Measurements from ENCODE around the gene IQCM. TPM values are rescaled to one million over a fixed set of nuclear protein-coding genes. Genes with fewer than 3 reads are reported as not detected.

Gene IQCM
- total RNA-seq, 4 donors from 2014 or later, result 0.48 TPM; not detected in 3

DNA sequence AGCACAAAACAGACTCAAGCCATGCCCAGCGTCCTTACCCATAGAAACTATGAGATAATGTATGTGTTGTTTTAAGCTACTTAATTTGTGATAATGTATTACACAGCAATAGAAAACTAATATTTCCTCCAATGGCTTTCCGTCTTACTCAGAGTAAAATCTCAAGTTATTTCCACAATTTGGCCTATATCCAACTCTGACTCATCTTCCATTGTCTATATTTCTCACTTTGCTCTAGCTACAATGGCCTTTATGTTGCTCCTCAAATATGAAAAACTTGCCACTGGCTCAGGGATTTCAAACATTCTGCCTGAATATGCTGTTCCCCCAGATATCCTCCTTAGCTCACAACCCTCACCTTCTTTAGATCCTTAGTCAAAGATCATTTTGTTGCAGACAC lies 31.6 kb downstream of the IQCM start:
- H3K36me3 ChIP-seq, result no peaks in the 10 kb centered on the region
- H3K4me1 ChIP-seq, result no peaks in the 10 kb centered on the region
- TF ChIP-seq, protein P1, sequence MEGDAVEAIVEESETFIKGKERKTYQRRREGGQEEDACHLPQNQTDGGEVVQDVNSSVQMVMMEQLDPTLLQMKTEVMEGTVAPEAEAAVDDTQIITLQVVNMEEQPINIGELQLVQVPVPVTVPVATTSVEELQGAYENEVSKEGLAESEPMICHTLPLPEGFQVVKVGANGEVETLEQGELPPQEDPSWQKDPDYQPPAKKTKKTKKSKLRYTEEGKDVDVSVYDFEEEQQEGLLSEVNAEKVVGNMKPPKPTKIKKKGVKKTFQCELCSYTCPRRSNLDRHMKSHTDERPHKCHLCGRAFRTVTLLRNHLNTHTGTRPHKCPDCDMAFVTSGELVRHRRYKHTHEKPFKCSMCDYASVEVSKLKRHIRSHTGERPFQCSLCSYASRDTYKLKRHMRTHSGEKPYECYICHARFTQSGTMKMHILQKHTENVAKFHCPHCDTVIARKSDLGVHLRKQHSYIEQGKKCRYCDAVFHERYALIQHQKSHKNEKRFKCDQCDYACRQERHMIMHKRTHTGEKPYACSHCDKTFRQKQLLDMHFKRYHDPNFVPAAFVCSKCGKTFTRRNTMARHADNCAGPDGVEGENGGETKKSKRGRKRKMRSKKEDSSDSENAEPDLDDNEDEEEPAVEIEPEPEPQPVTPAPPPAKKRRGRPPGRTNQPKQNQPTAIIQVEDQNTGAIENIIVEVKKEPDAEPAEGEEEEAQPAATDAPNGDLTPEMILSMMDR (IDR thresholded peaks at IDR 0.05), result no peak
- no peak for TF ChIP-seq POLR2A (IDR thresholded peaks at IDR 0.05)
- H3K27me3 ChIP-seq, result no peaks in the 10 kb centered on the region
- intact Hi-C loops (cut with DNase I; ENCODE audit: low total_unique reads), result no loop called here
- no peak for DNase-seq
- H3K27ac ChIP-seq, result no peak overlapping the region
- H3K9me3 ChIP-seq, result no peaks in the 10 kb centered on the region
- H3K4me3 ChIP-seq, result no peak overlapping the region

DNA sequence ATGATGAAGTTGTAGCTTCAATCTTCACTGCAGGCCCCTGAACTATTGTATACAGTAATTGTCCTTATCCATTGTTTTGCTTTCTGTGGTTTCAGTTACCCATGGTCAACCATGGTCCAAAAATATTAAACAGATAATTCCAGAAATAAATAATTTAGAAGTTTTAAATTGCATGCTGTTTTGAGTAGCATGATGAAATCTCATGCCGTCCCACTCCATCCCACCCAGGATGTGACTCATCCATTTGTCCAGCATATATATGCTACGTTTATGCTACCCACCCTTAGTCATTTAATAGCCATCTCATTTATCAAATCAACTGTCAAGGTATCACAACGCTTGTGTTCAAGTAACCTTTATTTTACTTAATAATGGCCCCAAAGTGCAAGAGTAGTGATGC lies 34.5 kb downstream of the IQCM start:
- Histone ChIP-seq H3K9me3 (no peaks in the 10 kb centered on the region), H3K36me3 (no peaks in the 10 kb centered on the region), H3K4me1 (no peaks in the 10 kb centered on the region), H3K27me3 (no peaks in the 10 kb centered on the region), H3K4me3 (no peak overlapping the region), H3K27ac (no peak overlapping the region)
- intact Hi-C loops (cut with DNase I; ENCODE audit: low total_unique reads), result no loop called here
- DNase-seq, result no peak
- TF ChIP-seq, protein P1 (IDR thresholded peaks at IDR 0.05), result no peak
- TF ChIP-seq POLR2A (IDR thresholded peaks at IDR 0.05), result no peak

- intact Hi-C loops (cut with DNase I; ENCODE audit: low total_unique reads), result no loop called here
- no peaks in the 10 kb centered on the region for H3K4me1 ChIP-seq
- no peaks in the 10 kb centered on the region for H3K9me3 ChIP-seq
- no peak for DNase-seq
- no peaks in the 10 kb centered on the region for H3K27me3 ChIP-seq
- no peak for TF ChIP-seq POLR2A (IDR thresholded peaks at IDR 0.05)
- TF ChIP-seq, protein P1 (IDR thresholded peaks at IDR 0.05), result no peak
- no peaks in the 10 kb centered on the region for H3K36me3 ChIP-seq
- no peak overlapping the region for H3K27ac ChIP-seq
- no peak overlapping the region for H3K4me3 ChIP-seq
These were observed 47.2 kb downstream of the IQCM start for GRCh38 chr4:149768477-149768876.

- H3K27ac ChIP-seq, result no peak overlapping the region
- no peaks in the 10 kb centered on the region for H3K9me3 ChIP-seq
- intact Hi-C loops (cut with DNase I; ENCODE audit: low total_unique reads), result no loop called here
- no peaks in the 10 kb centered on the region for H3K27me3 ChIP-seq
- H3K4me3 ChIP-seq, result no peak overlapping the region
- TF ChIP-seq, protein P1 (IDR thresholded peaks at IDR 0.05), result no peak
- no peak for TF ChIP-seq POLR2A (IDR thresholded peaks at IDR 0.05)
- H3K4me1 ChIP-seq, result no peaks in the 10 kb centered on the region
- H3K36me3 ChIP-seq, result no peaks in the 10 kb centered on the region
- DNase-seq, result no peak
These were observed 49.5 kb downstream of the IQCM start for GRCh38 chr4:149766135-149766534.

DNA sequence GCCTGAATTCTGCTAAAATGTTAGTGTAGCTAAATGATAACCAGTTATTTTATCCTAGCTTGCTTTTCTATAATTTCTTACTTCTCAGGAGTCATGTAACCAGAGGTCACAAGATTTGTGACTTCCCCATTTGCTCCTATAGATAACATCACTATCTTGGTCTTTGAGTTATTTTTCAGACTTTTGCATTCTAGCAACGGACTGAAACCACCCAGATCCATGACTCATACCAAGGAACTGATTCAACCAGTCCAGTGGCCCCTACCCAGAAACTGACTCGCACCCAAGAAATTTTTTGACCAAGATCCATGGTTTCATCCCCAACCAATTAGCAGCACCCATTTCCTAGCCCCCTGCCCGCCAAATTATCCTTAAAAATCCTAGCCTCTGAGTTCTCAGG lies 50.0 kb downstream of the IQCM start:
- no peak for DNase-seq
- Histone ChIP-seq H3K27me3 (no peaks in the 10 kb centered on the region), H3K4me1 (no peaks in the 10 kb centered on the region), H3K36me3 (no peaks in the 10 kb centered on the region), H3K4me3 (no peak overlapping the region), H3K27ac (no peak overlapping the region), H3K9me3 (no peaks in the 10 kb centered on the region)
- intact Hi-C loops (cut with DNase I; ENCODE audit: low total_unique reads), result no loop called here
- TF ChIP-seq, protein P1 (IDR thresholded peaks at IDR 0.05), result no peak
- no peak for TF ChIP-seq POLR2A (IDR thresholded peaks at IDR 0.05)
